Activated T-cell treated with anti-CD3 and anti-CD28 coated beads, Interleukin-2, amount 50 U/mL, for 72 hours (primary cell): Measurements from ENCODE around the gene LRRC8C. TPM values are rescaled to one million over a fixed set of nuclear protein-coding genes. Genes with fewer than 3 reads are reported as not detected.

ENCODE experiments used
- ATAC-seq, 2 donors: fragments of 150-1000 bp; cut with Tn5 transposase; replicated peaks in 1 of 2; 2 replicates each; pipeline ENCODE4 v1.10.0; 2021; ENCODE audit warnings: moderate library complexity in 2 of 2, mild to moderate bottlenecking in 1 of 2
- DNase-seq, 2 donors: peaks; one replicate each; pipeline ENCODE4 v3.0.0; 2021 to 2022; ENCODE audit warnings: mixed read lengths in 1 of 2
- H3K27ac Mint-ChIP-seq: one replicate; pipeline ENCODE4 v1.8.0; 2022; ENCODE audit warnings: mild to moderate bottlenecking, moderate library complexity, mixed read lengths
- H3K27me3 Mint-ChIP-seq: one replicate; pipeline ENCODE4 v1.8.0; 2022; ENCODE audit warnings: low read depth, mixed read lengths
- H3K36me3 Mint-ChIP-seq, 2 donors: one replicate each; pipeline ENCODE4 v1.8.0; 2022; ENCODE audit warnings: mixed read lengths in 2 of 2, mild to moderate bottlenecking in 1 of 2; ENCODE audit not compliant: insufficient read depth in 2 of 2
- H3K4me1 Mint-ChIP-seq: one replicate; pipeline ENCODE4 v1.8.0; 2022; ENCODE audit warnings: low read depth, mixed read lengths
- H3K4me3 Mint-ChIP-seq, 2 donors: one replicate each; pipeline ENCODE4 v1.8.0; 2022; ENCODE audit warnings: mild to moderate bottlenecking in 2 of 2, mixed read lengths in 2 of 2, moderate library complexity in 2 of 2
- H3K9me3 Mint-ChIP-seq, 2 donors: one replicate each; pipeline ENCODE4 v1.8.0; 2022; ENCODE audit warnings: mixed read lengths in 2 of 2
- total RNA-seq, 2 donors: library from RNA; stranded (reverse); gene quantifications; one replicate each; pipeline ENCODE4 v1.2.3, GENCODE V29; 2022

LRRC8C gene
- total RNA-seq, 2 donors from 2014 or later = 33.1 to 36.7 TPM

DNA sequence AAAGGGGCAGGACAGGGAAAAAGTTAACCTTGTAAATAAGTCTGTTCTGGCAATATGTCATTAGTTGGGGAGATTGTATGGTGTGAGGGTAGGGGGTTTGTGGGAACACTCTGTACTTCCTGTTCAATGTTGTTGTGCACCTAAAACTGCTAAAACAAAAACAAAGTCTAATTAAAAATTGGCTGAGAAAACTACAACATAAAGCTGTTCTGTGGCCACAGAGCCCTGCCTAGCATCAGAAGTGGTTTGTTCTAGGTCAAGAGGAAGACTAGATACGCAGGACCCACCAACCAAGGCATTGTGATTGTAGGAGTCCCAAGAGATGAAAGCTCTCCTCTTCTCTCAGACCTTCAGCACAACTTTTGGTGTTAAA lies 106.9 kb downstream of the LRRC8C start:
- ATAC-seq (peak; percentile 1 to 2), DNase-seq (no peak)
- Mint-ChIP-seq H3K27me3 (no peaks in the 10 kb centered on the region), H3K36me3 (peaks cover 0 to 2% of the 10 kb centered on the region in 2 donors), H3K27ac (peak overlapping the region; percentile 81), H3K4me1 (peaks cover 58% of the 10 kb centered on the region), H3K9me3 (no peaks in the 10 kb centered on the region), H3K4me3 (peak overlapping the region; percentile 71 to 75)

DNA sequence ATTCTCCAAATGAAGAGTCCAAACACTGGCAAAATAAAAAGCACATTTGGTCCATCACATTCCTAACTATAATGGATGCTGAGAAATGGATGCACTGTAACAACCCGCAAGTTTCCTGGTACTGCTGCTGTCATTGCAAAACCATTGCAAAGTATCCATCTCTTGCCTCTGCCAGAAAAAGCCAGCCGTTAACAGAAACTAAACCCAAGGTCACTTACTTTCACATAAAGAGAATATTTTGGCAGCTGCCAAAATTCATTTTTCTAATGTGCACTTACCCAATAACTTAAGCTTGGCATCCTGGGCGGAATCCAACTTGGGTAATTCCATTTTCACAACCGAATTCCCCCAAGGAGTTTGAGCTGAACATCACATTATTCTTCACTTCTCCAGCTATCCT lies 110.9 kb downstream of the LRRC8C start:
- no peak overlapping the region for H3K4me3 Mint-ChIP-seq
- H3K27me3 Mint-ChIP-seq = no peaks in the 10 kb centered on the region
- DNase-seq = no peak
- H3K9me3 Mint-ChIP-seq = peaks cover 0 to 2% of the 10 kb centered on the region in 2 donors
- H3K36me3 Mint-ChIP-seq = peaks cover 0 to 3% of the 10 kb centered on the region in 2 donors
- no peak for ATAC-seq
- no peak overlapping the region for H3K27ac Mint-ChIP-seq
- peaks cover 51% of the 10 kb centered on the region for H3K4me1 Mint-ChIP-seq

DNA sequence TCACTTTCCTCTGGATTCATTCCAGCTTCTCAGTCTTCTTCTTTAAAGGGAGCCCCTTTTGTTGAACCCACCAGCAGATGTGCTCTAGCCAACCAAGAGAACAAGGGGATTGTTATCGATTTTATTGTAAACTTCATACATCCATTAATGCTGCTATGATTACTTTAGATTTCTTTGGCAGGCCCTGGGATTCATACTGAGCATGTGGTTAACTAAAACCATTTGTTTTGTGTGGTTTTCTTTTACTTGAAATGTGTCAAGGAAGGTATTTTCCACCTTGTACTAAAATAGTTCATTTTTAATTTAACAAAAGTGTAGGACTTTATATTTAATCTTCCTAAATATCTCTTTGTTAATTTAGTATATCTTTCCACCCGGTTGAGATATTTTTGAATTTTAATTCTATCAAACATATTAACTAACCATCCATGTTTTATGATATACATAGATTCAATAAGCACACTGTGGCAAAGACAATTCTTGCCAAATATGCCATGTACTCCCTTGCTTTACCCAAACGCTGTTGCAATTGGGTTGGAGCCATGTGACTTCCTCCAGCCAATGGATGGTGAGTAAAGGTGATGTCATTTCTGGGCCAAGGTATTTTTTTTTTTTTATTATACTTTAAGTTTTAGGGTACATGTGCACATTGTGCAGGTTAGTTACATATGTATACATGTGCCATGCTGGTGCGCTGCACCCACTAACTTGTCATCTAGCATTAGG lies 113.7 kb downstream of the LRRC8C start:
- ATAC-seq = peak; percentile 75 to 79
- H3K9me3 Mint-ChIP-seq = peaks cover 0 to 2% of the 10 kb centered on the region in 2 donors
- no peaks in the 10 kb centered on the region for H3K27me3 Mint-ChIP-seq
- DNase-seq = no peak
- no peak overlapping the region for H3K27ac Mint-ChIP-seq
- H3K36me3 Mint-ChIP-seq = peaks cover 0 to 2% of the 10 kb centered on the region in 2 donors
- peaks cover 23% of the 10 kb centered on the region for H3K4me1 Mint-ChIP-seq
- H3K4me3 Mint-ChIP-seq = peak overlapping the region in 1 of 2 donors; percentile 19

DNA sequence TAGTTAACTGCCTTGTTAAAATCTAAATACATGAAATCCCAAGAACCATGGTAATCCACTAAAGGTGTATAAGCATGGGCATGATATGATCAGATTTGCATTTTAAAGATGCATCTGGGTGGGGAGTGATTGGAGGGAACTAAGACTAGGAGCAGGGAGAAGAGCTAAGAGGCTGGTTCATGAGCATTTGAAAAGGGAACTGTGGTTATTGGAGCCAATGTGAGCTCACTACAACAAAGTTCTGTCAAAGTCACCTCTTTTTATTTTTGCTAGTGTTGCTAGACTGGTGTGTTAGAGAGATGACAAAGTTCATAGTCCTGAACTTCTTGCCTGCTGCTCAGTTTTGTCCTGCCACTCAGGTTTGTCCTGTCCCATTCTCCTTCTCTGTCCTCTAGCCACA lies 120.8 kb downstream of the LRRC8C start:
- Mint-ChIP-seq H3K4me1 (peaks cover 55% of the 10 kb centered on the region), H3K4me3 (peak overlapping the region in 1 of 2 donors; percentile 67), H3K36me3 (peaks cover 0 to 2% of the 10 kb centered on the region in 2 donors), H3K9me3 (no peaks in the 10 kb centered on the region), H3K27ac (no peak overlapping the region), H3K27me3 (no peaks in the 10 kb centered on the region)
- DNase-seq (no peak), ATAC-seq (no peak)

DNA sequence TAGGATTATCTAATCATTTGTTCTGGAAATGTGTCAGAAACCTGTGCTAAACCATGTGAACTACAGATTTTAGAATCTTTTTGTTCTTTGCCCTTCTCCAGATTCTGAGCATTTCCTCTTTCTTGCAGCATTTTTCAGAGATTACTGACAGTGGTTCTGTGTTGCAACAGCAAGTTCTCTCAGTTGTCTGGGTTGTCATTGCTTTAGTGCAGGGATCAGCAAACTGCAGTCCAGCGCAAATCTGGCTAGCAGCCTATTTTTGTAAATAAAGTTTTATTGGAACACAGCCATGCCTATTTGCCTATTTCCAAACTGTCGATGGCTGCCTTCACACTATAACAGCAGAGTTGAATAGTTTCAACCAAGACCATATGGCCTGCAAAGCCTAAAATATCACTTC lies 121.6 kb downstream of the LRRC8C start:
- H3K4me1 Mint-ChIP-seq = peaks cover 62% of the 10 kb centered on the region
- H3K4me3 Mint-ChIP-seq = peak overlapping the region in 1 of 2 donors; percentile 67
- no peak for DNase-seq
- peak; percentile 73 to 75 for ATAC-seq
- H3K36me3 Mint-ChIP-seq = peaks cover 0 to 2% of the 10 kb centered on the region in 2 donors
- H3K27me3 Mint-ChIP-seq = no peaks in the 10 kb centered on the region
- peak overlapping the region; percentile 38 for H3K27ac Mint-ChIP-seq
- no peaks in the 10 kb centered on the region for H3K9me3 Mint-ChIP-seq

DNA sequence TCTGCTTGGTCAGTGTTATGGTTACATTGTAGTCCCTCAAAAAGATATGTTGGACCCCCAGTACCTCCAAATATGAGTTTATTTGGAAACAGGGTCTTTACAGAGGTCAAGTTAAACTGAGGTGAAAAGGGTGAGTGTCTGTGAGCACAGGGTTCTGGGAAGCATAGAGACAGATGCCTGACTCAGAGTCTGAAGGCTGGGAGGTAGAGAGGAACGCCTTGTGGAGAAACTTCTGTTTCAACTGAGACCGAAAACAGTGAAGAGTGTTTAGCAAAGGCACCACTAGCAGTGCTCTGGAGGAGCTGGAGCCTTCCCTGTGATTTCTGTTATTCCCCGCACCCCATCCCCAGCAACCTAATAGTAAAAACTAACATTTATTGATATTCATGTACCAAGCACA lies 122.7 kb downstream of the LRRC8C start:
- H3K27me3 Mint-ChIP-seq = no peaks in the 10 kb centered on the region
- H3K4me3 Mint-ChIP-seq = peak overlapping the region in 1 of 2 donors; percentile 67
- no peaks in the 10 kb centered on the region for H3K9me3 Mint-ChIP-seq
- H3K36me3 Mint-ChIP-seq = peaks cover 0 to 2% of the 10 kb centered on the region in 2 donors
- H3K4me1 Mint-ChIP-seq = peaks cover 71% of the 10 kb centered on the region
- ATAC-seq = no peak
- peak overlapping the region; percentile 38 for H3K27ac Mint-ChIP-seq
- DNase-seq = no peak

DNA sequence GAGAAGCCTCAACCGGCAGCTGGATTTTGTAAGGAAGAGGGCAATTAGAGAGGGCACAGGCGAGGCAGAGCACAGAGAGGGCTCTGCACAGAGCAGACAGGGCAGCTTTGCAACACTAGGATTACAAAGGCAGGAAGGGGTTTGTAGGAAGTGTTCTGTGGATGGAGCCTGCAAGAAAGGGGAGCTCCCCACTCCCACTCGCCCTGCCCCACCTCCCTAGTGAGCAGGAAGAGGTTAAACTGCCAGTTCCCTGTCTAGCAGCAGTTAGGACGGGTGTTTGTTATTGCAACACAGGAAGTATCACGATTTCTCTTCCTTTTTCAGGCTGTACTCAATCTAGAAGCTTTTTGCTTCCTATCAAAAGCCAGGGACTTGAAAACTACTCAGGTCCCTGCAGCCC lies 124.6 kb downstream of the LRRC8C start:
- Mint-ChIP-seq H3K36me3 (peaks cover 1 to 2% of the 10 kb centered on the region in 2 donors), H3K4me1 (peaks cover 91% of the 10 kb centered on the region), H3K9me3 (no peaks in the 10 kb centered on the region), H3K4me3 (peak overlapping the region; percentile 79 to 91), H3K27ac (peak overlapping the region; percentile 90), H3K27me3 (no peaks in the 10 kb centered on the region)
- ATAC-seq (peak; percentile 65 to 85), DNase-seq (peak; percentile 51 to 66)

DNA sequence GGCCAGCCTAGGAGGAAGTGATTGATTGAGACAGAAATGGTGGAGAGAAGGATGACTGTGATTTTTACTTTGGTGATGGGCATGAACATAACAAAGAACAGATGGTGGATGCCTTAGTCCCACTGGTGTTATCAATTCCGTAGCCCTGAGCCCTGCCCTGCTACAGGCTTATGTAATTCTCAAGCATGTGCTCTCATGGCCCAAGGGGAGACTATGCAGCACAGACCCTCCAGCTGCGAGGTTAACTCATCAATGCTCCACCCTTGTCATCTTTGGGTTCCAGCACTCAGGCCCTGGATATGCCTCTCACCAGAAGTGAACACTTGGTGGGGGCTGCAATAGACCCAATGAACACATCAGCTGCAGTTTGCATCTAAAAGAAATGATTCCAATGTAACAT lies 125.2 kb downstream of the LRRC8C start:
- DNase-seq = no peak
- Mint-ChIP-seq H3K4me1 (peaks cover 97% of the 10 kb centered on the region), H3K27me3 (no peaks in the 10 kb centered on the region), H3K4me3 (peak overlapping the region; percentile 79 to 91), H3K36me3 (peaks cover 0 to 1% of the 10 kb centered on the region in 2 donors), H3K9me3 (no peaks in the 10 kb centered on the region), H3K27ac (peak overlapping the region; percentile 90)
- no peak for ATAC-seq

DNA sequence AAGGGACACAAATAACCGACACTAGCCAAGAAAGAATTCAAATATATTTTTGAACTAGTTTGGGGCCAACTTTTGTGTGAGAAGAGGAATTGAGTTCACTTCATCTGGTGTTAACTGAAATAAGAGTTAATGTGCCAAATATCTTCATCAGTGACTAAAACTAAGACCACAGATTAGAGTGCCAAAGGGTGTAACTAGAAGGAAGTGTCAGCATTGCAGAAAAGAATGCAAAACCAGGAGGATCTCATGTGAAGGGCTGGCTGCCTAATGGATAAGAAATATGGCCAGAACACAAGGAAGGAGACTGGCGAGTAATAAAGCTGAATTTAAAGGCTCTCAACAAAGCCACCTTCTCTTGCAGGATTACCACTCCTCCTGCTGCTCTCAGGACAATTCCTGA lies 126.1 kb downstream of the LRRC8C start:
- H3K9me3 Mint-ChIP-seq = no peaks in the 10 kb centered on the region
- H3K4me3 Mint-ChIP-seq = no peak overlapping the region
- H3K27me3 Mint-ChIP-seq = no peaks in the 10 kb centered on the region
- ATAC-seq (no peak), DNase-seq (no peak)
- peaks cover 98% of the 10 kb centered on the region for H3K4me1 Mint-ChIP-seq
- H3K27ac Mint-ChIP-seq = no peak overlapping the region
- peaks cover 1 to 2% of the 10 kb centered on the region in 2 donors for H3K36me3 Mint-ChIP-seq

DNA sequence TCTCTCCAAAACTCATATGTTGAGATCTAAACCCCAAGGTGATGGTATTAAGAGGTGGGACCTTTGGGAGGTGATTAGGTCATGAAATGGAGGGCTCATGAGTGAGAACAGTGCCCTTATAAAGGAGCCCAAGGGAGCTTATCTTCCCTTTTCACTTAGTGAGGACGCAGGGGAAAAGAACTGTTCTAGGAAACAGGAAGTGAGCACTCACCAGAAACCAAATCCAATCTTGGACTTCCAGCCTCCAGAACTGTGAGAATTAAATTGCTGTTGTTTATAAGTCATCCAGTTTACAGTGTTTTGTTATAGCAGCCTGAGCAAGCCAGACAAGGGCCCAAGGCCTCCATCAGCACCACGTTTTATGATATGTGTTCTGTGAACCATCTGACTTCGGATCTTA lies 127.6 kb downstream of the LRRC8C start:
- H3K4me3 Mint-ChIP-seq = no peak overlapping the region
- ATAC-seq (no peak), DNase-seq (no peak)
- no peaks in the 10 kb centered on the region for H3K27me3 Mint-ChIP-seq
- H3K9me3 Mint-ChIP-seq = no peaks in the 10 kb centered on the region
- peaks cover 88% of the 10 kb centered on the region for H3K4me1 Mint-ChIP-seq
- no peak overlapping the region for H3K27ac Mint-ChIP-seq
- H3K36me3 Mint-ChIP-seq = peaks cover 1 to 2% of the 10 kb centered on the region in 2 donors

DNA sequence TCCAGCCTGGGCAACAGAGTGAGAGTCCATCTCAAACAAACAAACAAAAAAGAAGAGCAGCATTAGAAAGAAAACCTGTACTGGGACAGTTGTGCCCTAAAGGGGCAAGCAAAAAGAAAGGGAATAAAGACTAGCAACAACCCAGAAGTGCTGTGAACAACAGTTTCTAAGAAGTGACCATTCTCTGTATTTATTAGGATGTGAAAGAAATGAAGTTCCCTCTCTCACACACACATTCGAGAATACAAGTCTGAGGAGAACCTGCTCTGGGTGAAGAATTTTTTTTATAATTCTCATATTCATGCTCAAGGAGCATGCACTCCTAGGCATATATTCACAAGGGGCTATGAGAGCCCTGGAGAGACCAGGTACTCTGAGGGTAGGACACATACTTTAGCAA lies 128.4 kb downstream of the LRRC8C start:
- DNase-seq = no peak
- peaks cover 79% of the 10 kb centered on the region for H3K4me1 Mint-ChIP-seq
- peaks cover 1 to 2% of the 10 kb centered on the region in 2 donors for H3K36me3 Mint-ChIP-seq
- H3K27me3 Mint-ChIP-seq = no peaks in the 10 kb centered on the region
- ATAC-seq = no peak
- H3K9me3 Mint-ChIP-seq = no peaks in the 10 kb centered on the region
- H3K4me3 Mint-ChIP-seq = peak overlapping the region; percentile 17 to 94
- H3K27ac Mint-ChIP-seq = no peak overlapping the region

DNA sequence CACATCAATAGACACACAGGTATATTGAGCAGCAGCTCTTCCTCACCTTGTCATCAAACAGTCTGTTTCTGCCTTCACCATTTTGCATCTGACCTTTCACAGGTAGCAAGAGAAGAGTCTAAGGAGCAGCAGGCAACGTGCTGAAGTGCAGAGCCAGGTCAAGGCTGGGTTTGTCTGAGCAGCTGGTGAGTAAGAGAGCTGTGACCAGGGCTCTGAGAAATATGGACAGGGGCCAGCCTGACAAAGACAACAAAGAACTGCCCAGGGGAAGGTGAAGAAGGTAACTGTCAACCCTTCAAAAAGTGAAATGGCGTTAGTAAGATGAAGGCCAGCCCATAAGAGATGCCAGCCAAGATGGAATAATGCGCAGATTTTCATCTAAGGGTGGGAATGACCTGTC lies 129.0 kb downstream of the LRRC8C start:
- ATAC-seq (no peak), DNase-seq (no peak)
- H3K9me3 Mint-ChIP-seq = no peaks in the 10 kb centered on the region
- H3K27ac Mint-ChIP-seq = no peak overlapping the region
- H3K27me3 Mint-ChIP-seq = no peaks in the 10 kb centered on the region
- peak overlapping the region; percentile 17 to 94 for H3K4me3 Mint-ChIP-seq
- H3K36me3 Mint-ChIP-seq = peaks cover 1 to 2% of the 10 kb centered on the region in 2 donors
- H3K4me1 Mint-ChIP-seq = peaks cover 74% of the 10 kb centered on the region

DNA sequence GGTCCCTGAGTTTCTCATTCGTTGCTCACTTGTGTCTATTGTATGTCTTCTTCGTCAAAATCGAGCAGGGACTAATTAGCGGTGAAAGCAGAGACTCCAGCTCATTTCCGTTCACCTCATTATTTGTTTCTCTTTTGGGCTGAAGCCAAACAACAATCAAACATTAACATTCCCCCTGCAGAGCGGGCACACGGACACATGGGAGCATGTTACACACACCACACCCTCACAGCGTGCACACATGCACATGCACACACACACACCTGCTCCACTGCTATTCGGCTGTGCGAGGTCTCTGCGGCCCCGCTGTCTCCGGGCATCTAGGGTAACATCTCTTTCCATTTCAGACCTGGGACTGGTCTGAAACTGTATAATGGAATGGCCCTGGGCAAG lies 129.5 kb downstream of the LRRC8C start:
- ATAC-seq = peak; percentile 1 to 12
- Mint-ChIP-seq H3K27me3 (no peaks in the 10 kb centered on the region), H3K4me3 (peak overlapping the region; percentile 75 to 94), H3K36me3 (peaks cover 1 to 2% of the 10 kb centered on the region in 2 donors), H3K27ac (peak overlapping the region; percentile 48), H3K9me3 (no peaks in the 10 kb centered on the region), H3K4me1 (peaks cover 69% of the 10 kb centered on the region)
- no peak for DNase-seq
